BE2C (cell line): Measurements from ENCODE around the gene AMPH.

Experiments used
- DNase-seq: peaks from one replicate; pipeline ENCODE4 v3.0.0-alpha.2; 2020
- H3K27me3 ChIP-seq: fragments of 250-450 bp; sonication (Bioruptor Pico); 2 replicates; pipeline ENCODE4 v1.5.1; 2020; ENCODE audit warnings: mild to moderate bottlenecking
- H3K36me3 ChIP-seq: fragments of 250-450 bp; sonication (Bioruptor Pico); 2 replicates; pipeline ENCODE4 v1.5.1; 2020; ENCODE audit warnings: mild to moderate bottlenecking
- H3K4me1 ChIP-seq: fragments of 250-450 bp; sonication (Bioruptor Pico); 2 replicates; pipeline ENCODE4 v1.5.1; 2020
- H3K4me3 ChIP-seq: 2 replicates; pipeline ENCODE4 v1.5.1; 2011; ENCODE audit warnings: low read depth, low read length
- H3K9me3 ChIP-seq: fragments of 250-450 bp; sonication (Bioruptor Pico); 2 replicates; pipeline ENCODE4 v1.5.1; 2020
- TF ChIP-seq, protein P1 (sequence below): IDR thresholded peaks from 2 replicates; pipeline ENCODE4 v1.5.1; 2012; ENCODE audit warnings: mild to moderate bottlenecking, low read depth, low read length

AMPH gene

DNA sequence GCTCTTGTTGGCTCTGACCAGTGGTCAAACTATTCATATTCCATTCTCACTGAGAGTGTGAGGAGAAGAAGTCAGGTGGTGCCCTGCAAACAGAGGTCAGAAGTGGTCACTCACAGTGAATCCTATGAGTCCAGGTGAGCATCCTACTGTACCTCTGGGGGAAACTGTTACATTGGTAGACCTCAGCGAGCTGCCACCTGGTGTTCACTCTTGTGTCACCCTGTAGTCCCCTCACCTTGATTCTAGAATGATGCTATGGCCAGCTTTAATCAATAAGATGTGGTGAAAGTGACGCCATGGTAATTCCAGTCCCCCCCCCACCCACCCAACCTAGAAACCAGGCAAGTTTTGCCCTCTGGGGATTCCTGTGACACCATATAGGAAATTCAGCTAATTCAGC lies 1.2 kb upstream of the AMPH start:
- peaks cover 47% of the 10 kb centered on the region for H3K27me3 ChIP-seq
- no peak overlapping the region for H3K4me3 ChIP-seq
- no peaks in the 10 kb centered on the region for H3K36me3 ChIP-seq
- TF ChIP-seq, protein P1, sequence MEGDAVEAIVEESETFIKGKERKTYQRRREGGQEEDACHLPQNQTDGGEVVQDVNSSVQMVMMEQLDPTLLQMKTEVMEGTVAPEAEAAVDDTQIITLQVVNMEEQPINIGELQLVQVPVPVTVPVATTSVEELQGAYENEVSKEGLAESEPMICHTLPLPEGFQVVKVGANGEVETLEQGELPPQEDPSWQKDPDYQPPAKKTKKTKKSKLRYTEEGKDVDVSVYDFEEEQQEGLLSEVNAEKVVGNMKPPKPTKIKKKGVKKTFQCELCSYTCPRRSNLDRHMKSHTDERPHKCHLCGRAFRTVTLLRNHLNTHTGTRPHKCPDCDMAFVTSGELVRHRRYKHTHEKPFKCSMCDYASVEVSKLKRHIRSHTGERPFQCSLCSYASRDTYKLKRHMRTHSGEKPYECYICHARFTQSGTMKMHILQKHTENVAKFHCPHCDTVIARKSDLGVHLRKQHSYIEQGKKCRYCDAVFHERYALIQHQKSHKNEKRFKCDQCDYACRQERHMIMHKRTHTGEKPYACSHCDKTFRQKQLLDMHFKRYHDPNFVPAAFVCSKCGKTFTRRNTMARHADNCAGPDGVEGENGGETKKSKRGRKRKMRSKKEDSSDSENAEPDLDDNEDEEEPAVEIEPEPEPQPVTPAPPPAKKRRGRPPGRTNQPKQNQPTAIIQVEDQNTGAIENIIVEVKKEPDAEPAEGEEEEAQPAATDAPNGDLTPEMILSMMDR = no peak
- H3K9me3 ChIP-seq = no peaks in the 10 kb centered on the region
- H3K4me1 ChIP-seq = no peaks in the 10 kb centered on the region
- DNase-seq = no peak

DNA sequence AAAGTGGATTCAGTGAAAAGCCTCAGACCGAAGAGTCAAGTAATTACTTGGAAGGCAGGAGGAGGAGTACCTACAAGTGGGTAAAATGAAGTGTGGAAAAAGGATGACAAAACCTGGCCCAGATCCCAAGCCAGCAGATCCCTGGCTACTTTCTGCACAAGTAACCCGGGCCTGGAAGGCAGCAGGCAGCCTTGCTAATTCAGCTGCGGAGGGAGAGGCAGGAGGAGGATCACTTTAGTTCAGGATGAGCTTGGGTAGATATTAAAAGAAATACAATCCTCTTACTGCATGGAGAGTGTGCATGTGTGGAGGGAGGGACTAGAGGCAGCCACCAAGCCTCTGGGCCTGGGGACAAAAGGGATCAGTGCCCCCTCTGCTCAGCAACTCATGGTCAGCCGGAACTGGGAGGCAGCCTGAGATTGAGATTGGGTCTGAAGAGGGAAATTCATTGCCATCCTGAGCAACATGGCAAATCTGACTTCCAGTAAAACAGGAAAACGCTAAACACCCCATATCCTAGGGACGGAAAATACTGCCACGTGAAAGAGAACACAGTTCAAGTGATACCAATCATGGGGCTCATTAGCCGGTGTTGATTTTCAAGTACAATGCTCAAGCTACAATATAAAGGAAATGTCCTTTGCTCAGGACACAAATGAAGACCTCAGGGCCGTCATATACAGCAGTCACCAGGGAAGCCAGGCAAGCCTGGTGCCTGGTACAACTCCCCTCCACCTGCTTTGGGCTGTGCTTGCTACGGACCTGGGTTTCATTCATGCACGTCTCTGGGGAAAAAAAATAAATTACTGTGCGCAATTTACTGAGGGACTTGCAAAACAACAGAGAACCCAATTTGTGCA lies 1.3 kb downstream of the AMPH start:
- H3K36me3 ChIP-seq = no peaks in the 10 kb centered on the region
- H3K27me3 ChIP-seq = peaks cover 47% of the 10 kb centered on the region
- TF ChIP-seq, protein P1 = no peak
- H3K4me1 ChIP-seq = no peaks in the 10 kb centered on the region
- H3K9me3 ChIP-seq = no peaks in the 10 kb centered on the region
- no peak overlapping the region for H3K4me3 ChIP-seq
- DNase-seq = no peak

GRCh38 chr7:38628630-38629385 lies 2.4 kb downstream of the AMPH start:
- no peaks in the 10 kb centered on the region for H3K9me3 ChIP-seq
- H3K36me3 ChIP-seq = no peaks in the 10 kb centered on the region
- TF ChIP-seq, protein P1 = no peak

DNA sequence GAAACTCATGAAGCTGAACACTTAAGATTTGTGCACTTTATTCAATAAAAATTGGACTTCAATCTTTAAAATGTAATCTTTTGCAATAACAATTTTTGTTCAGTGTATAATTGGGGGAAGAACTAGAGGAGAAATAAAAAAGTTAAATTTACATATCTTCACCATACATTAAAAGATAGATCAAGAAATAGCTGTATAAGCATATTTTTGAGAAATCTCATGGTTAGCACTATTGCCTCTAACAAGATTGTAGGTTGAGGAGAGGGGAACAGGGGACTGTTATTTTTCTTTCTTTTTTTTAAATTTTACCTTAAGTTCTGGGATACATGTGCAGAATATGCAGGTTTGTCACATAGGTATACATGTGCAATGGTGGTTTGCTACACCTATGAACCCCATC lies 5.3 kb downstream of the AMPH start:
- Histone ChIP-seq H3K9me3 (no peaks in the 10 kb centered on the region), H3K4me3 (no peak overlapping the region), H3K4me1 (no peaks in the 10 kb centered on the region), H3K36me3 (no peaks in the 10 kb centered on the region), H3K27me3 (peaks cover 27% of the 10 kb centered on the region)
- no peak for DNase-seq
- TF ChIP-seq, protein P1 = no peak

More at GRCh38 chr7:38628630-38629385, 2.4 kb downstream of the AMPH start:
- H3K4me3 ChIP-seq = no peak overlapping the region
- peaks cover 47% of the 10 kb centered on the region for H3K27me3 ChIP-seq
- DNase-seq = no peak
- no peaks in the 10 kb centered on the region for H3K4me1 ChIP-seq

DNA sequence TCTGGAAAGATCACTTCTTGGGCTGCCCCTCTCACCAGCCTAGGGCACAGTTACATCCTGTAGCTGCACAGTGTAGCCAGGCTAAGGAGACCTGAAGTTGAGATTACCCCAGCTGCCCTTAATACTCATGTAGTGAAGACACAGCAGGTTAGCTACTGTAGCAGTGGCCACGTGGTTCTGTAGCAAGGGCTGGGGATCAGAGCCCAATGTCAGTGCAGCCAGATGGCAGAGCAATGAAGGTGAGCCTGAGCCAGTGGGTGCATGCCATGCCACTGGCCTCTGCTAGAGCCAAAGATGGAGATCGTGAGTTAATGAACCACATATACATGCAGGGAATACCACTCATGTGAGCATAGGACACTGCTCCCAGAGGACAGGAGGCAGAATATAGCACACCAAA lies 15.5 kb downstream of the AMPH start:
- no peak for DNase-seq
- no peaks in the 10 kb centered on the region; the same call in 1 of the 2 replicates for H3K27me3 ChIP-seq
- H3K36me3 ChIP-seq = no peaks in the 10 kb centered on the region
- no peak overlapping the region for H3K4me3 ChIP-seq
- no peaks in the 10 kb centered on the region for H3K4me1 ChIP-seq
- H3K9me3 ChIP-seq = no peaks in the 10 kb centered on the region
- TF ChIP-seq, protein P1 = no peak
